OCI-LY3 (cell line): ENCODE measurements around the gene CASP9.
"Not testable (repeated sequence)": the region's sequence is repeated elsewhere in the genome, so short reads cannot be mapped to it uniquely, and the experiment has no call there.

ENCODE experiments used
- CTCF ChIP-seq: fragments of 200-600, 300-600 bp; sonication (generic); IDR thresholded peaks from 2 replicates; pipeline ENCODE4 v1.5.1; 2014; ENCODE audit warnings: antibody characterized with exemption, low read length, low read depth
- EZH2phosphoT487 ChIP-seq: fragments of 200-600 bp; shearing (Covaris generic); IDR thresholded peaks from 2 replicates; pipeline ENCODE4 v1.6.1; 2018; ENCODE audit warnings: antibody characterized with exemption, mixed run types, low read depth

- TF ChIP-seq CTCF, EZH2phosphoT487: not testable (repeated sequence)
These were observed 37.0 kb downstream of the CASP9 start for GRCh38 chr1:15486844-15487610.
